VCaP (cell line): ENCODE measurements around the gene OR10V1.

Source experiments
- H3K27ac ChIP-seq: fragments of 450-650 bp; 2 replicates; pipeline ENCODE4 v1.5.1; 2017
- TF ChIP-seq, protein P1 (sequence below): fragments of 450-650 bp; conservative IDR thresholded peaks from 2 replicates; pipeline ENCODE4 v1.5.1; 2017; ENCODE audit warnings: mild to moderate bottlenecking, moderate library complexity

OR10V1 gene

DNA sequence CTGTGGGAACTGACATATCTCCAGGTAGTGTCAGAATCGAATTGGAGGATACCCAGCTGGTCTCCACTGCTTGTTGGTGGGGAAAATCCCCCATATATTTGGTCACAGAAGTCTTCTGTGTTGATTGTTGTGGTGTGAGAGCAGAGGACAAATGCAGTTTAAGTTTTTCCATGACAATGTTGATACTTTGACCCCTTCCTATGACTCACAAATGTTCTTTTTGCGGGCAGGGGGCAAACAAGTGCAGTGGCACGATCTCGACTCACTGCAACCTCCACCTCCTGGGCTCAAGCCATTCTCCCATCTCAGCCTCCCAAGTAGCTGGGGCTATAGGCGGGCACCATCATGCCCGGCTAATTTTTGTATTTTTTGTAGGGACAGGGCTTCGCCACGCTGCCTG, 37.4 kb downstream of the OR10V1 start:
- no peak overlapping the region for H3K27ac ChIP-seq
- TF ChIP-seq, protein P1, sequence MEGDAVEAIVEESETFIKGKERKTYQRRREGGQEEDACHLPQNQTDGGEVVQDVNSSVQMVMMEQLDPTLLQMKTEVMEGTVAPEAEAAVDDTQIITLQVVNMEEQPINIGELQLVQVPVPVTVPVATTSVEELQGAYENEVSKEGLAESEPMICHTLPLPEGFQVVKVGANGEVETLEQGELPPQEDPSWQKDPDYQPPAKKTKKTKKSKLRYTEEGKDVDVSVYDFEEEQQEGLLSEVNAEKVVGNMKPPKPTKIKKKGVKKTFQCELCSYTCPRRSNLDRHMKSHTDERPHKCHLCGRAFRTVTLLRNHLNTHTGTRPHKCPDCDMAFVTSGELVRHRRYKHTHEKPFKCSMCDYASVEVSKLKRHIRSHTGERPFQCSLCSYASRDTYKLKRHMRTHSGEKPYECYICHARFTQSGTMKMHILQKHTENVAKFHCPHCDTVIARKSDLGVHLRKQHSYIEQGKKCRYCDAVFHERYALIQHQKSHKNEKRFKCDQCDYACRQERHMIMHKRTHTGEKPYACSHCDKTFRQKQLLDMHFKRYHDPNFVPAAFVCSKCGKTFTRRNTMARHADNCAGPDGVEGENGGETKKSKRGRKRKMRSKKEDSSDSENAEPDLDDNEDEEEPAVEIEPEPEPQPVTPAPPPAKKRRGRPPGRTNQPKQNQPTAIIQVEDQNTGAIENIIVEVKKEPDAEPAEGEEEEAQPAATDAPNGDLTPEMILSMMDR = no peak

DNA sequence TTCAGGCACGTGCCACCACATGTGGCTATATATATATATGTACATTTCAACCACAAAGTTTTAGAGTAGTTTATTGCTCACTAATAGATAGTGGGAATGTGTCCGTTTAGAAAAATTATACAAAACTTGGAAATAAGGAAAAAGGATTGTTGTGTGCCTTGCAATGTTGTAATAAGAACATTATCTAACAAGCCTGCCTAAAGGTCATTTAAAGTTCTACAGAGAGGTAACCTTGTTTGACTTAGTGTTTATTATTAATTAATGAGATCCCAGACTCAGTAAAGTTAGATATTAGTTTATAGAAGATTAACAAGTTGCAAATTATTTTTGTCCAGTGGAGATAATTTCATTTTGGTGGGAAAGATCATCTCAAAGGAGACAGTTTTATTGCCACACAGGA, 39.4 kb downstream of the OR10V1 start:
- TF ChIP-seq, protein P1 = no peak
- no peak overlapping the region for H3K27ac ChIP-seq

DNA sequence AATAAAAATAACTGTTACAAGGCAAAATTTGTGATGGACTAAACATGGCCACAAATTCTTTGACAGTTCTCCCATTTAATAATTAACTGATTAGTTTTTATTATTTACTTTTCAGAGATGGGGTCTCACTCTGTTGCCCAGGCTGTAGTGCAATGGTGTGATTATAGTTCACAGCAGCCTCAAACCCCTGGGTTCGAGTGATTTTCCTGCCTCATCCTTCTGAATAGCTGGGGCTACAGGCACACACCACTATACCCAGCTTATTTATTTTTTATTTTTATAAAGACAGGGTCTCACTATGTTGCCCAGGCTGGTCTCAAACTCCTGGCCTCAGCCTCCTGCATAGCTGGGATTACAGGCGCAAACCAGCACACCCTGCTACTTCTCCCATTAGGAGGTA, 40.4 kb downstream of the OR10V1 start:
- H3K27ac ChIP-seq = no peak overlapping the region
- TF ChIP-seq, protein P1 = no peak

GRCh38 chr11:59671471-59671870, 42.2 kb downstream of the OR10V1 start:
- TF ChIP-seq, protein P1 = no peak
- H3K27ac ChIP-seq = no peak overlapping the region

DNA sequence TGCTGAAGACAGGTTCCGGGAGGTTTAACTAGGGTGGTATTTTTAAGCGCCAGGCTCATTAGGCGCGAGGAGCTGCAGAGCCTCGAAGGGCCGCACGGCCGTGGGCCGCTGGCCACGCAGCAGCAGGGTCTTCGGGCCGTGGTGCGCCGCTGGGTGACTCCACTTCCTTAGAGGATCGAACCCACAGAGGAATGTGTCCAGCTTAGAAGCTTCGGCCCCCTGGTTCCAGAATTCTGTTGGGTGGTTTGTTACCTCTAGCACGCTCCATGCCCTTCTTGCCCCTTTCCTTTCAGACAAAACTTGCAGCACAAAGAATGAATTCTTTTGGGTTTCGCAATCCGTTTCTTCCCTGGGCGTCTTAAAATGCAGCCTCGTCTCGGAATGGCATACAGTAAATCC, 44.0 kb downstream of the OR10V1 start:
- peak overlapping the region; percentile 91 for H3K27ac ChIP-seq
- TF ChIP-seq, protein P1 = no peak

DNA sequence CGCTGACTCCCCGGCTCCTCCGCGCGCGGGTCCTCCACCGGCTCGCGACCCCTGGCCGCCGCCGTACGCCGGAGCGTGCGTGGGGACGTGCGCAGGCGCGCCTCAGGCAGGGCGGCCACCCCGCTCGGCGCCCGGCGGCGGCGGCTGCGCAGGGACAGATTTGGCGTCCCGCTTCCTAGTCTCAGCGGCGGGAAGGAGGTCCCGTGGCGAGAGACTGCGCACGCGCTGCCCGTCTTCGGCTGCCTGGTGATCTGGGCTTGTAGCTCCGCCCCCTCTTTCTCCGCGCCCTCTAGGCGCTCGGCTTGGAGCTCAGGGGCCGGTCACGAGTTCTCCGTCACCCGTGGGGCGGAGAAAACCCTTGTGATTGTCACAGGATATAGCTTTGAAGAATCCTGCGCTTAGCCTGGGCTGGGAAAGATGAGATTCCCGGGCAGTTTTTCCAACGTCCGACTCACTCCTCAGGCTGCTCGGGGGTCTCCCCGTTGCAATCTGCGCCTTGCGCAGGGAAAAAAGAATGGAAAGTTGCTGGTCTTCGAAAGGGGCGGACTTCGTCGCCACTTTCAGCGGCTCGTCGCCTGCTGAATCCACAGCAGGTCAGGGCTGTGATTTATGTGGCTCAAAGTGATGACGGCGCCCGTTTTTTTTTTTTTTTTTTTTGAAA, 44.6 kb downstream of the OR10V1 start, which contains the start of gene PATL1:
PATL1 (minus strand) TSS at position 88 of the 661 bp plus-strand sequence. CDS start 142 bp downstream, outside the sequence.
- peak within 1 kb of the TSS; percentile 91 for H3K27ac ChIP-seq
- TF ChIP-seq, protein P1 = no peak

DNA sequence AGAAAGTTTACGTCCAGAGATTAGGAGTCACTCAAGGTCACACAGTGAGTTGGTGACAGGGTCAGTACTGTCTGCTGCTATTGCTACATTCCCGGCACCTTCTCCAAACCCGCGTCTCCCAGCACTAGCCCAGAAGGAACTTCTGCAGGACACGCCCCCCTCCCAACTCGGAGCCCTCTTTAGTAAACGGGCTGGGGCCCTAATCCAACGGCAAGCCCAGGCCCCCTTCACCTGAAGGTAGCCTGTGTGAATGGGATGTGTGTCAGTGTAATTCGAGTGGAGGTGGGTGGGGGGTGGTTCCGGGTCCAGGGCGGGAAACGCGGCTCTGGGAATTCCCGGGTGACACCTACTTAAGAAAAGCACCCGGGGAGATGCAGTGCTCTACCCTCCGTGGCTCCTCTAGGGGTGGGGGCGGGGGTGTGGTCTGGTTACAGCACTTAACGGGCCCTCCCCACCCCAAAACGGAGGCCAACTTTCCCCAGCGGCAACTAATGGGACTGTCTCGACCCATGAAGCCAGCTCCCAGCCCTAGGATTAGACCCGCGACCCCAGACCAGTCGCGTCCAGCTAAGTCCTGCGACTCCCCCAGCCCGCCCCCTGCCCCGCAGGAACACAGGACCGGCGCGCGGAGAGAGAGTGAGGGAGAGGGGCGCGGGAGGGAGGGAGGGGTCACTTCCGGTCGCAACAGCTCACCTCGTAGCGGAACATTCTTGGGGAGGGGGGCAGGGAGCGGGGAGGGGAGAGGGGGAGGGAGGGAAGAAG, 45.3 kb downstream of the OR10V1 start:
- TF ChIP-seq, protein P1 = 0 out of 2 replicates have a peak, but pooled peaks have one; percentile 10
- H3K27ac ChIP-seq = peak overlapping the region; percentile 91
